HG03521 (cell line): ENCODE measurements around the gene CILP2.

Source experiments
- ATAC-seq: cut with Tn5 transposase; IDR thresholded peaks from one replicate; pipeline ENCODE4 v1.9.1; 2021; ENCODE audit warnings: mild to moderate bottlenecking, moderate library complexity; ENCODE audit not compliant: unreplicated experiment

The CILP2 gene

DNA sequence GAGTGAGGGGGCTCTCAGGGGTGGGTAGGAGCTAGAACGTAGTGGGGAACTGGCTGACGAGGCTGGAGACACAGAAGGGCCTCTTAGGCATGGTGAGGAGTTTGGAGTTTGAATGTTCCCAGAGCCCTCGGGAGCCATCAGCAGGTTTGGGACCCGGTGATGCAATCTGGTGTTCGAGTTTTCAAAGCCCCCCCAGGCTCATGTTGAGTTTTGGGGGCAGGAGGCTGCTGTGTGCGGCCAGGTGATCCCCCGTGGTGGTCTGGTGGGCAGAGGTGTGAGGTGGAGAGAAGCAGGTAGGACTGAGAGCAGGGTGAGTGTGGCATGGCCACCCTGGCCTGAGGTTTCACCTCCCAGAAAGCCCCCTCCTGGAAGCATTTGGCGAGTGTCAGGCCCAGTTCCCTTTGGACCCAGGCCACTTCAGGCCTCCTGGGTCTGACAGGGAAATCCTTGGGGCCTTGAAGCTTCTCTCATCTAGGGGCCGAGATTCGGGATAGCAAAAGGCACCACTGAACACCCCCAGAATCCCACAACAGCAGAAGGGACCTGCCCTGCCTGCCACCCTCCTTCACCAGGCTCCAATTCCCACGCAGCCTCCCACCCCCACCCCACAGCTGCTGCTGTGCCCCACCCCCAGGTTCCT, 8.2 kb upstream of the CILP2 start:
- ATAC-seq = no peak

- ATAC-seq = no peak
These were observed 7.7 kb upstream of the CILP2 start for GRCh38 chr19:19530423-19530804.

- no peak for ATAC-seq
These were observed 7.2 kb upstream of the CILP2 start for GRCh38 chr19:19530889-19531288.

DNA sequence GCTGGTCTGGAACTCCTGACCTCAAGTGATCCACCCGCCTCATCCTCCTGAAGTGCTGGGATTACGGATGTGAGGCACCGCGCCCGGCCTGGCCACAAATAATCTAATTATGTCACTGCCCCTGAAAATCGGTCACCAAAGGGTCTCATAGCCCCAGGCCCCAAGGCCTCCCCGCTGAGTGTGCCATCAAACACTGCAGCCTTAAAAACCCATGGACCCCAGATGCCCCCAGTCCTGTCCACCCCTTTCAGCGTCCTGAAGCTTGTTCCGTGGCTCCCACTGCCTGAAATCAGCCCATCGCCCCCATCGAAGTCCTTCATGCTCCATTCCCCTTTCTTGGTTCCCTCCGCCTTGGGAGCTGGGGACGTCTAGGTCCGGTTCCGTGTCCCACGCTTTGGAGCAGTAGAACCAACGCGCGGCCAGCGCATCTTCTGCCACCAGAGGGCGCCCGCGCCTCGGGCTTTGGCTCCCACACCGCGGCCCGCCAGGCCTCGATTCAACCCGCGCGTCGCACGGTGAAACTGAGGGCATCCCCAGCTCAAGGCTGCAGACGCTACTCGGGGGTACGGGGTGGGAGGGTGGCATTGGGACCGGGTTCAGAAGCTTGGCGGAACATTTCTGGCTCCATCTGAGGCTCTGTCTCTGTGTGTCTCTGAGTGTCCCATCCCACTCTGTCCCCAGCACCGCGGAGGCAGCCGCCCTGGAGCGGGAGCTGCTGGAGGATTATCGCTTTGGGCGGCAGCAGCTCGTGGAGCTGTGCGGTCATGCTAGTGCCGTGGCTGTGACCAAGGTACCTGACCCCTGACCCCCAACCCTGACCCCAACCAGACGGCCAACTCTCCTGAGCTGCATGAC, 5.9 kb upstream of the CILP2 start:
- no peak for ATAC-seq

DNA sequence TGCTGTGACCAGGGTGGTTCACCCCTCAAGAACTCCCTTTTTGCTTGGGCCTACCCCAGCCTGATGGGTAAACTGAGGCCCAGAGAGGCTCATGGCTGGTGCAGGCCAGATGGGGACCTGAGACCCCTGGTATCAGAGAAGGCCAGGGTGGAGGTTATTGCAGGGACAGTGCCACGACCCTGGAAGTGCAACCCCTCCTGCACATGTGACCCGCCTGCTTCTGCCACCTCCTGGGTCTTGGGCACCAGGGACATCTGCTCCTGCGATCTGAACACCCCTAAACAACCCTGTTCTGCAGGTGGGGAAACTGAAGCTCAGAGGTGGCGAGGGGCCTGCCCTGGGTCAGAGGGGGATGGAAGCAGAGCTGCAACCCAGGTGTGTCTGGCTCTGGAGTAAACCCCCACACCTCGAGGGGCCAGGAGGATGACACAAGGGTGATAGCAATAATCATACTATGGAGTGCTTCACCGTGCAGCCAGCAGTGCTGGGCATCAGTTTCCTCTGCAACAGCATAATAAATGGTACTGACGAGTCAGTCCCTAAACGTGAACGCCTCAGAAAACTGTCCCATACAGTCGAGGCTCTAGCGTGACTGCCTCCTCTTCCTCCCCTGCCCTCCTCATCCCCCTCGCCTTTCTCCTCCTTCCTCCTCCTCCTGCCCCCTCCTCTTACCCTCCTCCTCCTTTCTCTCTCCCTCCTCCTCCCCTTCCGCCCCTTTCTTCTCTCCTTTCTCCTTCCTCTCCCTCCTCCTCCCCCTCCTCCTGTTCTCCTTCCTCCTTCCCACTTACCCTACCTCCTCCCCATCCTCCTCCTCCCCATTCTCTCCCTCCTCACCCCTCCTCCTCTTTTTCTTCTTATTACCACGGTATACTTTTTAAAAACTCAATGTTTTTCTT, 5.0 kb upstream of the CILP2 start:
- no peak for ATAC-seq

DNA sequence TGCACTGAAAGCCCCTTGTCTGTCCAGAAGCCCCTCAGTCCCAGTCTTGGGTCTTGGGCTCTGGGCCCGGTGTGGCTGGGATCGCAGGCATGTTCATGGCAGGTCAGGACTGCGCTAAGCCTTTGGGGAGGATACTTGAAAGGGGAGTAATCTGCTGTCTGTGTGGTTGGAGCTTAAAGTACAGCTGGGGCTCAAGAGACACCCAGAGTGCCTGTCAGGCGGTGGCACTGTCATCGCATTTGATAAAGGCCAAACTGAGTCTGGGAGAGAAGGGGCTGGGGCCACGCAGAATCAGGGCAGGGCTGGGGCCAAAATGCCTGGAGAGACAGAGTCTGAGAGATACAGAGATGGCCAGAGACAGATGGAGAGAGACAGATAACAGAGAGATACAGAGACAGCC, 4.2 kb upstream of the CILP2 start:
- no peak for ATAC-seq

GRCh38 chr19:19534556-19535265, 3.4 kb upstream of the CILP2 start:
- ATAC-seq = no peak

- no peak for ATAC-seq
These were observed 2.5 kb upstream of the CILP2 start for GRCh38 chr19:19535311-19536191.

GRCh38 chr19:19537075-19538048, 703 bp upstream of the CILP2 start:
- no peak for ATAC-seq

- ATAC-seq = no peak
These were observed 711 bp downstream of the CILP2 start for GRCh38 chr19:19538785-19539166.

DNA sequence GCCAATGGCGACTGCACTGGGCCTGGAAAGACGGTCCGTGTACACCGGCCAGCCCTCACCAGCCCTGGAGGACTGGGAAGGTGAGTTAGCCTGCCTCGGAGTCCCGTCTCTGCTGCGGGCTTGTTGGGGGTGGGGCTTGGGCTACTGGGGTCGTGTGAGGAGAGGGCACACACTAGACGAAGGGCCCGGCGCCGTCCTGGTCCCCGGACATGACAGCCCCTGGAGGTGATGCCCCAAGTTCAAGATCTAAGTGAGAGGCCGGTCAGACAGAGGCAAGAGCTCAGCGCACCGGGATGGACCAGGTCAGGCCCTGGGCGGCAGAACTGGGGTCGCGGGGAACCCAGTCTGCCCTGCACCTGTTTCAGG, 1.6 kb downstream of the CILP2 start:
- no peak for ATAC-seq

GRCh38 chr19:19540064-19540714, 2.1 kb downstream of the CILP2 start:
- ATAC-seq = no peak

DNA sequence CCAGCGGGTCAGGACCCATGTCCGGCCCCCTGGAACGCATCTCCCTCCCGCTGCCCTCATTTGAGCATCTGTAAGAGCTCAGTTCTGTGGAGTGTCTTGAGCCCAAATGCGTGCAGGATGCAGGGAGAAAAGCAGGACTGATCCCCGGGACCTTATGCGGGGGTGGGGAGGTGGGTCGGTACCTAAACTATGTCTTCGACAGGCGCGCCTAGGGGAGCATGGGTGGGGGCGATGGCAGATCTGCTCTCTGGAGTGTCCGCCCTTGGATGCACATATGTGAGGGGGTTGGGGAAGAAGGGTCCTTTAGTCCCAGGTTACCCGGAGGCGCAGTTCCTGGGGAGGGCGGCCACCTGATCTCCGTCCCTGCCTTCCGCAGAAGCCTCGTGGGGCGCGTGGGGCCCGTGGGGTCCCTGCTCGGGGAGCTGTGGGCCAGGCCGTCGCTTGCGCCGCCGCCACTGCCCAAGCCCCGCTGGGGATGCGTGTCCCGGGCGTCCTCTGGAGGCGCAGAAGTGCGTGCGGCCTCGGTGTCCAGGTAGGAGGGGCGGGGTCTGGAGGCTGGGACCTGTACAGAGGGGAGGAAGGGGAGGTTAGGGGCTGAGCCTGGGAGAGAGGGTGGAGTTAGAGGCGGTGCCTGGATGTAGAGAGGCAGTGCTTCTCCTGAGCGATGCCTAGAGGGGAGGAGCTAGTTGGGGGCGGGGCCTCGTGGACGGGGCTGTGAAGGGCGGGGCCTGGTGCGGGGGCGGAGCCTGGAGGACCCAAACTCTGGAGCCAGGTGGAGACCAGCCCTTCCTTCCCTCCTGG, 2.9 kb downstream of the CILP2 start:
- peak; percentile 57 for ATAC-seq

GRCh38 chr19:19541616-19542015, 3.6 kb downstream of the CILP2 start:
- no peak for ATAC-seq

DNA sequence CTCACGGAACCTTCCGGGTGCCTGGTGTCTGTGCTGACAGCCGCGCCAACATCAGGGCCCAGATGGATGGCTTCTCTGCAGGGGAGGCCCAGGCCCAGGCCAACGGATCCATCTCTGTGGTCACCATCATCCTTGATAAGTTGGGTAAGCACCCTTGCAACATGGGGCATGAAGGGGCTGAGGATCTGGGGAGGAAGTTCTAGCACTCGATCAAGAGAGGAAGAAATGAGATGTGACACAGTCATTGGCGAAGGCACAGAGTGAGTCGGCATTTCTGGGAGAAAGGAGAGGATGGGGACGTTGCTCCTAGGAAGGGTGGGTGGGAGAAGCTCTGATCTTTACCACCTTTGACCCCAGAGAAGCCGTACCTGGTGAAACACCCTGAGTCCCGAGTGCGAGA, 4.4 kb downstream of the CILP2 start:
- ATAC-seq = no peak

DNA sequence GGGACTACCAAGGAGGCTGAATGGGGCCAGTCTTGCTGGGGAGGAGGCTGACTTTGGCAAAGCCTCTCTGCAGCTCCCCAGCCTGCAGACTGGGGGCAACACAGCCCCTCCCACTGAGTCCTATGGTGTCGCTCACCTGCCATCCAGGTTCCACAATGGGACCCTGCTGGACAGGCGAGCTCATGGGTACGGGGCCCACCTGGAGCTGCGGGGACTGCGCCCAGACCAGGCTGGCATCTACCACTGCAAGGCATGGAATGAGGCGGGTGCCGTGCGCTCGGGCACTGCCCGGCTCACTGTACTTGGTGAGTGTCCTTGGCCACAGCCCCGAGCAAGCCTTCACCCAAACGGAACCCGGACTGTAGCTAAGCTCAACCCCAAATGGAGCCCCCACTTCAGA, 5.0 kb downstream of the CILP2 start:
- ATAC-seq = no peak

DNA sequence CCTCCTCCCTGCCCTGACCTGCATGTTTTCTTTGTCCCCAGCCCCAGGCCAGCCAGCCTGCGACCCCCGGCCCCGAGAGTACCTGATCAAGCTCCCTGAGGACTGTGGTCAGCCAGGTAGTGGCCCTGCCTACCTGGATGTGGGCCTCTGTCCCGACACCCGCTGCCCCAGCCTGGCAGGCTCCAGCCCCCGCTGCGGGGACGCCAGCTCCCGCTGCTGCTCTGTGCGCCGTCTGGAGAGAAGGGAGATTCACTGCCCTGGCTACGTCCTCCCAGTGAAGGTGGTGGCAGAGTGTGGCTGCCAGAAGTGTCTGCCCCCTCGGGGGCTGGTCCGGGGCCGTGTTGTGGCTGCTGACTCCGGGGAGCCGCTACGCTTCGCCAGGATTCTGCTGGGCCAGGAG, 5.6 kb downstream of the CILP2 start:
- ATAC-seq = no peak
